ES-I3 (cell line): ENCODE data around the gene C2CD2.
"Not testable (repeated sequence)": the region's sequence is repeated elsewhere in the genome, so short reads cannot be mapped to it uniquely, and the experiment has no call there.

Source experiments
- H3K36me3 ChIP-seq: 2 replicates; pipeline ENCODE4 v1.6.1; 2013; ENCODE audit warnings: mild to moderate bottlenecking, low read length, control low read depth, moderate library complexity; ENCODE audit not compliant: insufficient read depth
- H3K4me1 ChIP-seq: 2 replicates; pipeline ENCODE4 v1.6.1; 2013; ENCODE audit warnings: mild to moderate bottlenecking, control low read depth, low read length; ENCODE audit not compliant: insufficient read depth
- H3K9ac ChIP-seq: 2 replicates; pipeline ENCODE4 v1.6.1; 2013; ENCODE audit warnings: low read depth, mild to moderate bottlenecking, low read length, moderate library complexity
- H3K9me3 ChIP-seq: 2 replicates; pipeline ENCODE4 v1.6.1; 2013; ENCODE audit warnings: mild to moderate bottlenecking, low read length, moderate library complexity; ENCODE audit not compliant: control insufficient read depth, insufficient read depth

The C2CD2 gene

DNA sequence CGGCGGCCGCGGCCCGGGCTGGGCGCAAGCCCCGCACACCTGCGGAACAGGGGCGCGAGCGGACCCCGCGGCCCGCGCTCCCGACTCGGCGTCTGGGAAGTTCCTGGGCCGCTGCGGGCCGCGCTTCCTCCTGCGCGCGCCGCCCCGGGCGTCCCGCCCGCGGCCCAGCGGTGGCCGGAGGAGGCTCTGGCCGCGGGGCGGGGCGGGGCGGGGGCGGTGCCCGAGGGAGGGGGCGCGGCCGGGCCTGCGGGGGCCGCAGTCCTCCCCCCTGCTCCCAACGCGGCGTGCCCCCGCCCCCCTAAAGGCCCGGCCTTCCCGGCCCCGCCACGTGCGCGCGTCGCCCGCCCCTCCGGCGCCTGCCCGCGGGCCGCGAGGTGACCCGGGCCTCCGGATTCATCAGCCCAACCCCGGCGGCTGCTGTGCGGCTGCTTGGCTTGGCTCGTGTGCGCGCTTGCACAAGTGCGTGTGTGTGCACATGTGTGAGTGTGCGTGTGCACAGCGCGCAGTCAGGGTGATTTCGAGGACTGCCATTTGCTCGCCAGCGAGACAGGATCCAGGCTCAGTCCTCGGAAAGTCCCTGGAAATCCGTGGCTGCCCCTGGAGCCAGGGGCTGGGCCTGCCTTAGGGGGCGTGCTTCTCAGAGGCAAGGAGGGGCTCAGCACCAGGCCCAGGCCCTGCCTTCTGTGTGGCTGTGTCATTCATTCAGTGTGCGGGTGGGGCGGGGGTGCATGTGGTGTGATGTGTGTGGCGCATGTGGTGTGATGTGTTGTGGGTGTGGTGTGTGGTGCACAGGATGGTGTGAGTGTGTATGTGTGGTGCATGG is at the start of gene C2CD2:
Gene C2CD2, minus strand, starts transcription at position 188 of the 823 bp plus-strand sequence. CDS start 370 bp downstream, outside the sequence.
- peaks cover 32% of the 10 kb centered on the region for H3K4me1 ChIP-seq
- H3K9ac ChIP-seq = peak within 1 kb of the TSS; percentile 58

DNA sequence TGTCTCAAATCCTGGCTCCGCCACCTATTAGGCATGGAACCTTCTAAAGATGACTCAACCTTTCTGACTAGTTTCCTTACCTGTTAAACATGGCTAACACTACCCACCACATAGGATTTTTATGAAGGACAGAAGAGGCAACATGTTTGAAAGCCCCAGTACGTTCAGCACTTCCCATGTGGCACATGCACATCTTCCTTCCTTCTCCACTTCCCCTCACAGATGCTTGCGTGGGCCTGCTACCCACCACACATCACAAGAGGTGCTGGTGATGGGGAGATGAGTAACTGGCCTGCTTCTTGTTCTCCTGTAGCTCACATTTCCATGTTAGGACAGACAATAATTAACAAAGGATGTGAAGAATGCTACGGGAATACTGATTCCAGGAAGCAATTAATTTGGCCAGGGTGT is 49.2 kb upstream of the C2CD2 start:
- Histone ChIP-seq H3K9me3 (no peaks in the 10 kb centered on the region), H3K9ac (no peak overlapping the region), H3K36me3 (peaks cover 2% of the 10 kb centered on the region; the same call in 1 of the 2 replicates), H3K4me1 (no peaks in the 10 kb centered on the region)

More for the DNA sequence above, at the start of gene C2CD2:
- Histone ChIP-seq H3K9me3 (no peaks in the 10 kb centered on the region), H3K36me3 (no peaks in the 10 kb centered on the region)

DNA sequence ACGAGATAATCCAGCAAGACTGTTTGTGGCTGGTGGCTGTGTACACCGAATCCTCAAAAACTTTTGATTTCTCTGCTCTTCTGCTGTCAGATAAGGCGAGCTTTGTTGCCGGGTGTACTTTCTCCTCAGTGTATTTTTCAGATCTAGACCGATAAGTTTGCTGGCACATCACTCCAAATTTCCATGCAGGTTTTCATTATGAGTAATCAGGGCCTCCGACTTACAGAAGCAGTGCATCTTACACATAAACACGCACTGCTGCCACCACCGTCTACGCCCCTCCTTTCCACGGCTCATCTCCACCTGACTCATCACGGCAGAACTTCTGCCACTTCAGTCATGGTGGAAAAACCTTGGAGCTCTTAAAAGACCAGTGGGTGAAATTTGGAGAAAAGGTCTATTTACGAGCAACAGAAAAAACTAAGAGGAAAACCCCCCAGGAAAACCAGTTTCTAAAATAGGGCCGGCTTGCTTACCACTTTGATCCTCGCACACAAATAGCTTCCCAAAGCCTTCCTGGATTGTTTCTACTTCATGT is 48.7 kb upstream of the C2CD2 start:
- no peaks in the 10 kb centered on the region for H3K4me1 ChIP-seq
- H3K36me3 ChIP-seq = peaks cover 2% of the 10 kb centered on the region; the same call in 1 of the 2 replicates
- H3K9ac ChIP-seq = no peak overlapping the region
- H3K9me3 ChIP-seq = no peaks in the 10 kb centered on the region

DNA sequence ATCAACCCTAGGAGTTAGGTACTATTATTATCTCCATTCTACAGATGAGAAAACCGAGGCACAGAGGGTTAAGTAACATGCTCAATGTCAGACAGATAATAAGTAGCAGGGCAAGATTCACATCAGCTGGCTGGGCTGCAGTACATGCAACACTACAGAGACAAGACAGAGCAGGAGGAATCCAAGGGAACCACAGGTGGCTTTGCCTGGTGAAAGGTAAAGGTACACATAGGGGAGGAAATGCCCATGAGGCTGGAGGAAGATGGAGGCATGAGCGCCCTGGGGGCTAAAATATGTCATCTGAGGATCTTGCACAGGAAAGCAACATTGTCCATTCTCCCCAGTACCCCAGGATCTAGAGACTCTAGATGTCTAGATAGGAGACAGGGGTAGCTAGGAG is 48.0 kb upstream of the C2CD2 start:
- Histone ChIP-seq H3K36me3 (peaks cover 2% of the 10 kb centered on the region; the same call in 1 of the 2 replicates), H3K9me3 (no peaks in the 10 kb centered on the region), H3K9ac (no peak overlapping the region), H3K4me1 (no peaks in the 10 kb centered on the region)

DNA sequence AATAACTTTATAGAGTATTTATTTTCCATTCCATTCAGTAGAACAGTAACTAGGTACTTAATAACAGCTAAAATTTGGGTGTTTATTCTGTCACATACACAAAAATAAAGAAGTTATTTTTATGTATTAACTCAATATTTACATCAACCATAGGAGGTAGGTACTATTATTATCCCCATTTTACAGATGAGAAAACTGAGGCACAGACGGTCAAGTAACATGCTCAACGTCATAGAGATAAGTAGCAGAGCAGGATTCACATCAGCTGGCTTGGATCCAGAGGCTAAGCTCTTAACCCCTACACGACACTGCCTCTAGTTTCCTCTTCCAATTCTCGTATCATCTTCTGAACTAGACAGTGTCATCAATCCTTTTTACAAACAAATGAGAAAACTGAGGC is 47.1 kb upstream of the C2CD2 start:
- H3K9ac ChIP-seq = no peak overlapping the region
- no peaks in the 10 kb centered on the region for H3K9me3 ChIP-seq
- no peaks in the 10 kb centered on the region for H3K4me1 ChIP-seq
- peaks cover 2% of the 10 kb centered on the region; the same call in 1 of the 2 replicates for H3K36me3 ChIP-seq

DNA sequence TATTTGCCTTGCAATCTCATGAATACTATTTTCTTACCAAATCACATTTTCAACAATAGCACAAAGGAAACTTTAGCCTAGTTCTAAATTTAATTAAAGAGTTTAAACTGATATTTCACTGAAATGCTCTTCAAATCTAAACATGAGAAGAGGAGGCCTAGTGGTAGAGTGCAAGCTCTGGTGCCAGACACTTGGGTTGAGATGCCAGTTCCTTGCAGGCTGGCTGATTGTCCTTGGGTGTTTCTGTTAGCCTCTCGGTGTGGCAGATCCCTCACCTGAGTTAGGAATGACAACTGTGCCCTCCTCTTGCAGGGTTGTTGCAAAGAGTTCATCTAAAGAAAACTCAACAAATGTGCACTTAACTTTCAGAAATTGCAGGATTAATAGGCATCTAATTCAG is 43.8 kb upstream of the C2CD2 start:
- Histone ChIP-seq H3K9me3 (no peaks in the 10 kb centered on the region), H3K9ac (no peak overlapping the region), H3K36me3 (peaks cover 13% of the 10 kb centered on the region; the same call in 1 of the 2 replicates), H3K4me1 (no peaks in the 10 kb centered on the region)

DNA sequence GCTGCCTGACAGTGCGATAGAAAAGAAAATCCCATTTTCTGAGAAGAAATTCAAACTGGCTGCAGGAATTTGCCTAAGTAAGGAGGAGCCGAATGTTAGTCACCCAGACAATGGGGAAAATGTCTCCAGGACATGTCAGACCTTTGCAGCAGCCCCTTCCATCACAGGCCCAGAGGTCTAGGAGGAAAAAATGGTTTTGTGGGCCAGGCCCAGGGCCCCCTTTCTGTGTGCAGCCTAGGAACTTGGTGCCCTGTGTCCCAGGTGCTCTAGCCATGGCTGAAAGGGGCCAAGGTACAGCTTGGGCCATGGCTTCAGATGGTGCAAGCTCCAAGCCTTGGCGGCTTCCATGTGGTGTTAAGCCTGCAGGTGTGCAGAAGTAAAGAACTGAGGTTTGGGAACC is 41.8 kb upstream of the C2CD2 start:
- Histone ChIP-seq H3K9me3 (no peaks in the 10 kb centered on the region), H3K9ac (no peak overlapping the region), H3K4me1 (no peaks in the 10 kb centered on the region), H3K36me3 (peaks cover 23% of the 10 kb centered on the region)

DNA sequence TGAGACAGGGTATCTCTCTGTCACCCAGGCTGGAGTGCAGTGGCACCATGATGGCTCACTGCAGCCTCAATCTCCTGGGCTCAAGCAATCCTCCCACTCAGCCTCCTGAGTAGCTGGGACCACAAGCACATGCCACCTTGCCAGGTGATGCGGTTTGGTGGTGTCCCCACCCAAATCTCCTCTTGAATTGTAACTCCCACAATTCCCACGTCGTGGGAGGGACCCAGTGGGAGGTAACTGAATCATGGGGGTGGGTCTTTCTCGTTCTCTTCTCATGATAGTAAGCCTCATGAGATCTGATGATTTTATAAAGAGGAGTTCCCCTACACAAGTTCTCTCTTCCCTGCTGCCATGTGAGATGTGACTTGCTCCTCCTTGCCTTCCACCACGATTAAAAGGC is 40.8 kb upstream of the C2CD2 start:
- not testable (repeated sequence) for H3K9ac ChIP-seq, H3K4me1 ChIP-seq, H3K9me3 ChIP-seq
- peaks cover 21% of the 10 kb centered on the region for H3K36me3 ChIP-seq

DNA sequence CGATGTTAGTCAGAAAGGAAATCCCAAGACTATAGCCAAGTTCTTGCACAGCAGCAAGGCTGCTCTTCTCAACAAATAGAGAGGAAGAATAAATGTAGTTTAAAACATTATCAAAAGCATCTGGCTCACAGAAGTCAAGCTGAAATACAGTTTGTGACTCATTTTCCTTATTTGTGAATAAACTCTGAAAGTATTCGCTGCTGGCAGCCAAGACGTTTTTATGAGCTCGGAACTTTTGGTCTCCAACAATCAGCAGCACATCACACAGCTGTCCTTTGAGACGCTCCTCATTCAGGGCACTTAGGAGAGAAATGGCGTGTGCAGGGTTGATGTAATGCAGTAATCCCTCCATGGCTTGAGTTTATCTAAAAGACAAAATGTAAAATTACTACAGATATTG is 39.9 kb upstream of the C2CD2 start:
- no peak overlapping the region for H3K9ac ChIP-seq
- H3K9me3 ChIP-seq = no peaks in the 10 kb centered on the region
- peaks cover 21% of the 10 kb centered on the region for H3K36me3 ChIP-seq
- H3K4me1 ChIP-seq = no peaks in the 10 kb centered on the region

DNA sequence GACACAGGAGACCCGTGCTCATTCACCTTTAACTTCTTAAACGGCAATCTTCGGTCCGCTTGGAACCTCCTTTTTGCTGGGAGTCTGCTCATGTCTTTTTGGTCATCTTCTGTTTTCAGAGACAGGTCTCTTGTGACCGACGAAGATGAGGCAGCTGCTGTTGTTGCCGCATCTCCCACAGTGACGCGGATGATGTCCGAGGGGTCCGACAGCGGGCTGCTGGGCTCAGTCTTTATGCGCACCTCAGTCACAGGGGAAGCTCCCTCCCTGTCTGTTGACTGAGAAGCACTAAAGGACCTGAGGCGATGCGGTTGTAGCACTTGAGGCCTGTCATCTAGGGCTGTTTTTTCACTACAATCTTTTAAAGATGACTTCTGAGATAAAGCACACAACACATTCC is 38.8 kb upstream of the C2CD2 start:
- Histone ChIP-seq H3K9me3 (no peaks in the 10 kb centered on the region), H3K4me1 (no peaks in the 10 kb centered on the region), H3K9ac (no peak overlapping the region), H3K36me3 (peaks cover 21% of the 10 kb centered on the region)

DNA sequence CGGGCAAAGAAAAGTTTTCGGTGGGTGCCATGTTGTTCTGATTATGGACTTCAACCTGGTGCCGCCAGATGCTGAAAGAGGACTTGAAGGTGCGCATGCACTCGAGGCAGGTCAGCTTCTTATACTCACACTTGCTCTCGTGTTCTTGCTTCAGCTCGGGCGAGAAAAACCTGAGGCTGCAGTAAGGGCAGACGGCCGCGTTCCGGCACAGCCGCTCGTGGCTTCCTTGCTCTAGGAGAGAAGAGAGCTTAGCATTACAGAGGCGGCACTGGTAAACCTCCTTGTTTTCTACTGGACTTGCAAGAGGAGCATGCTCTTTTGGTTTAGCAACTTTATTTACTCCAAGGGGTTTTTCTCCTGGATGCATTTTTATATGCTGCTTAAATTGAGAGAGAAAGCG is 37.8 kb upstream of the C2CD2 start:
- no peak overlapping the region for H3K9ac ChIP-seq
- H3K4me1 ChIP-seq = no peaks in the 10 kb centered on the region
- H3K36me3 ChIP-seq = peaks cover 21% of the 10 kb centered on the region
- H3K9me3 ChIP-seq = no peaks in the 10 kb centered on the region

DNA sequence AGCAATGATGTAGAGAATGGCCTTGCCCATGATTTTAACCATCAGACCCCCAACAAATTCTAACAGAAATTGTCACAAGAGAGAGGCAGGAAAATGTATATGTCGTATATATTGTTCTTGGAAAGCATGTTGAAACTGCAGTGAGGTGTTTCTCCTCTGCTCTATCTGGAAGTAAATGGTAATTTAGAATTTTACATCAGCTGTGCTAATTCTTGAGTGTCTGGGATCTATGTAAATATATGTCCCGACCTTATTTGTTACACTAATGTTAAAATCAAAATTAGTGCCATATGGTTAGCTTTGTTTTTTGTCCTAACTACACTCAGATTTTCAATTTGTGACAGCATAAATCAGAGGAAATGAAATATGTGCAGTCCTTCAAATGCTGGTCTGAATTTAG is 35.9 kb upstream of the C2CD2 start:
- Histone ChIP-seq H3K9ac (no peak overlapping the region), H3K9me3 (no peaks in the 10 kb centered on the region), H3K36me3 (peaks cover 21% of the 10 kb centered on the region), H3K4me1 (no peaks in the 10 kb centered on the region)

DNA sequence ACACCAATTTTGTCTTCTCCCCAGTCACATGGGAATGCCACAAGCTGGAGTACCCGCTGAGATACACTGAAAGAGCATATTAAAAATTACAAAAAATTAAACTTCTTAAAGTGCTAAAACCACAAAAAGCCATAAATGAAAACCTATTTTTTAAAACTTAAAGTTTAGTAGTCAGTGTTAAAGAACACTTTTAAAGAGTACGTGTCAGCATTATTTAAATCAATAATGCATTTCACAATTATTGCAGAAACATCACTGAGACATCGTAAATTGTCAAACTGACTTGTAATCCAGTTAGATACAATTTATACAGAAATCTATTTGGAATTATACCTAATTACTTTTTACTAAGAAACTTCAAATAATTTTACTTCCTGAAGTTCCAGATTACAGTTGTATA is 33.5 kb upstream of the C2CD2 start:
- H3K4me1 ChIP-seq = no peaks in the 10 kb centered on the region
- peaks cover 6% of the 10 kb centered on the region; the same call in 1 of the 2 replicates for H3K36me3 ChIP-seq
- H3K9ac ChIP-seq = no peak overlapping the region
- H3K9me3 ChIP-seq = no peaks in the 10 kb centered on the region

DNA sequence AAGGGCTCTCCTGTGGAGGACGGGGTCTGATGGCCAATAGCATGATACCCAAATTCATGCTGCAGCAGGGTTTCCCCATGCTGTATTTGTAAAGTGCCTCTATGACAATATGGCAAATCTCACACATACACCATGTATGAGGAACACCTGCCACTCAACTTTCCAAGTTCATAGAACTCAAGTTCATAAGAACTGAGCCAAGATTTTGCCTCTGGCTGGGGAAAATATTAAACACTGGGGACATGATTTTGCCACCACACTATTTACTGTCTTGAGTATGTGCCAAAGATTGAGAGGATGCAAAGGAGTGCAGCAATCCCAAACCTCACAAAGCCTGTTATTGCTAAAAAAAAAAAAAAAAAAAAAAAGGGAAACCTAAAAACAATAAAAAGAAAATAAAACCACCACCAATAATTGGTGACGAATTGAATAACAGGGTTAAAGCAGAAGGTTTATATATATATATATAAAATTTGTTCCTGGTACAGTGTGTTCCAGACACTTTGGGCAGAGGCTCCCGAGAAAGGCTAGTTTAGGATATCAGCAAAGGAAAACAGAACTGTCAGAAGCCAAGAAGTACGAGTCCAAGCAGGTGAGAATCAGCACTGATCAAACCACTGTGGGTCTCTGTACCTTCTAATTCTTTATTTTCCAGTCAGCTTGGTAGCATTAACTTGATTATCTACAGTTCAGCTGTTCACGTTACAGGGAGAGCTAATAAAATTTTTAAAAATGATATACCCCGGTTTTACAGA is 32.0 kb upstream of the C2CD2 start:
- Histone ChIP-seq H3K9ac (no peak overlapping the region), H3K9me3 (no peaks in the 10 kb centered on the region), H3K36me3 (no peaks in the 10 kb centered on the region), H3K4me1 (no peaks in the 10 kb centered on the region)
